Glomerular visceral epithelial cell (primary cell): Measurements from ENCODE around the gene ARMC2.
"Not testable (repeated sequence)": the region's sequence is repeated elsewhere in the genome, so short reads cannot be mapped to it uniquely, and the experiment has no call there.

Experiments
- DNase-seq: peaks from one replicate; pipeline ENCODE4 v3.0.0-alpha.2; 2016; ENCODE audit errors: extremely low spot score

ARMC2 gene

DNA sequence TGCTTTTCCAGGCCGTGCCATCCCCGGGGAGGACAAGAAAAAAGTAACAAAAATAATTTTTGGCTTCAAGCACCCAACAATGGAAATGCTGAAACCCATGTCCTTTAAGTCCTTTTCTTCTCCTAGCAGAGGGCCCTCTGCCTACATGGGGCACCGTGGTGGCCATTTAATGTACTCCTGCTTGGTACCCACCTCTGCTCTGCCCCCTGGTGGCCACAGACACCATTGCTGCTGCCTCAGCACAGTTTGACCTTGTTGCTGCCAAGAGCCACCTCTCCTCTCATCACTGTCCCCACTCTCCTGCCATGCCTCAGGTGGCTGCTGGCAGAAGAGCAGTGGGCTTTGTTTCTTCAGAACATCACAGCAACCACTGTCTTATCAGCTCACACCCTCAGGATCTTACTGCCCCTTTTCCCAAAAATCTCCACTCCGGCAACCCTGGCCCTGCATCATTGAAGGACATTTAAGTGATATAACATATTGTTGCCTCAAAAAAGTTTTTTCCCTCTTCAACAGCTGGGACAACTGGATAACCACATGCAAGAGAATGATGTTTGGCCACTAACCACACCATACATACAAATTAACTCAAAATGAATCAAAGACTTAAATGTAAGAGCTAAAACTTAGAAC, 12.9 kb upstream of the ARMC2 start:
- DNase-seq = peak; percentile 83

GRCh38 chr6:108836061-108836460, 12.2 kb upstream of the ARMC2 start:
- peak; percentile 17 for DNase-seq

DNA sequence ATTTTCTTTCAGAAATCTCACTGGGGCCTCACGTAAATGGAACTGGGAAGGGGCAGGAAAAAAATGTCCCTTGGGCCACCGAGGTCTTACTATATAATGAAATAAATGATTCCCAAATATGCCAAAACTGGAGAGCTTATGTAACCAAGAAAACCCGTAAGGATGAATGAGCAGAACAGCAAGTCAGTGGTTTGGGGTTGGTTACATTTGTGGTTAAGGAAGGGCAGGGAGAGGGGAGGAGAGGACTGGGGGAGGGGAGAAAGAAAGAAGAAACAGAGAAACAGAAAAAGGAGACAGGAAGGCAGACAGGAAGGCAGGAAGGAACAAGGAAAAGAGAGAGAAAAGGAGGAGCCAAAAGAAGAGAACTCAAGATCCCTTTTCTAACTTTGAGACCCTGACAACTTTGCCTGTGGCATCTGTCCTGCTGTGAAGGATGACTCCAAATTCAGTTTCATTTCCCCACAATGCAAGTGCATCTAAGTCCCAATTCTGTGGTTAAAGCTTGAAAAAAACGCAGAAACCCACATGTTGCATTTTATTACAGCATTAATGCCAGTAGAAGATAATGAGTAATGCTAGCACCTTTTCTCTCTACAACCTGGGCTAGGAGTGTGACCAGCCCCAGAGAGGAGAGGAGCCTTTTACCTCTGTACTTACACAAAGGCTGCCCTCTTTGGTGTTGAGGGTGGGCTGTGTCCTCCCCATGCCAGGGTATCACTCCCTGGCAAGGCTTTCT, 10.8 kb upstream of the ARMC2 start:
- peak; percentile 24 for DNase-seq

- peak; percentile 31 for DNase-seq
These were observed 10.0 kb upstream of the ARMC2 start for GRCh38 chr6:108838101-108838717.

GRCh38 chr6:108839083-108839642, 9.1 kb upstream of the ARMC2 start:
- DNase-seq = no peak

GRCh38 chr6:108840919-108841318, 7.3 kb upstream of the ARMC2 start:
- no peak for DNase-seq

GRCh38 chr6:108841377-108841855, 6.8 kb upstream of the ARMC2 start:
- no peak for DNase-seq

DNA sequence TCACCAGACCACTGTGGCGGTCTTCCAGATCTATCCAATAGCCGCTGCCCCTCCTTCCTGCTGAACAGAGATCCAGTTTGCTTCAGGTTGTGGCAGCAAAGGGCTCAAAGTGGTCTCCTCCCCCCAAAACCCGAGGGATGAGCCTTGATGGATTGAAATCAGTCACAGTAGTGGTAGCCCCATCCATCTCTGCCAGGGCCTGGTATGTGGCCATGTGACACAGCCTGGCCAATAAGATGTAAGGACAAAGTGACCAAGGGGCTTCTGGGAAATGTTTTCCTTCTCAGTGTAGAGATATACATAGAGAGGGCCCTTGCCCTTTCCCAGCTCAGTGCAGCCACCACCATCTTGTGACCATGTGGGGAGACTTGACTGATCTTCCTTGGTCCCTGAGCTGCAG, 4.1 kb upstream of the ARMC2 start:
- no peak for DNase-seq

GRCh38 chr6:108845145-108845544, 3.1 kb upstream of the ARMC2 start:
- no peak for DNase-seq

- no peak for DNase-seq
These were observed 2.1 kb upstream of the ARMC2 start for GRCh38 chr6:108846101-108846500.

DNA sequence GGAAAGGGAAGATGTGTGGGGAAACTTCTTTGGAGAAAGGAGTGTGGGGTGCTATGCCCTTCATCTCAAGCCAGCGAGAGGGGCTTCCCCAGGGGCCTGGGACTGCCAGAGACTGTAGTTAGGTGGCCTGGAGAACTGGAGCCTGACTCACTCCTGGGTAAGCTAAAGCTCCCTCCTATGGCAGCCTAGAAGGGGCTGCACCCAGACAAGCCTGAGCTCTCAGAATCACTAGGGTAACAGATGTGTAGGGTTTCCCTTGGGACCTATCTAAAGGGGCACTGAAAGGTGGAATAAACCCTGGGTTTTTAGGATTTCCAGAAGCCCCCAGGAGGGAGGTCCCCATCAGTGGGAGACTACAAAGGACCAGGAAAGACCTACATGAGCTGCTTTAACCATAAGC, 1.6 kb upstream of the ARMC2 start:
- no peak for DNase-seq

- no peak for DNase-seq
These were observed 495 bp upstream of the ARMC2 start for GRCh38 chr6:108847738-108848115.

GRCh38 chr6:108850669-108851465, 2.6 kb downstream of the ARMC2 start:
- DNase-seq = no peak

DNA sequence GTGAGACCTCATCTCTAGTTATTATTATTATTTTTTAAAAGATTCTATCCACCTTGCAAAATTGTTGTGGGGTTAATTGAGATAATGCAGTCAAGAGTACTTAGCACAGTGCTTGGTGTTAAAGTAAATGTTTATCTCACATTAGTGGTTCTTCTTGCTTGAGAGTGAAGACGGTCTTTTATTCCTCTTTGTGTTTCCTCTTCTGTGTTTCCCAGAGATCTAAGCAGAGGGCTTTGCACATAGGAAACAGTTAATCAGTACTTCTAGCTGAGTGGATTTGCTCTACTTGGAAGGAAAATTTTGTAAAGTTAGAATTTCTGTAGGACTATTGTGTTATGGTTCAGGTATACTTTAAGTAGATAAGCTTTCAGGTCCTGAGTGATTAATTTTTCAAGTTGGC, 3.5 kb downstream of the ARMC2 start:
- no peak for DNase-seq

GRCh38 chr6:108853077-108853476, 4.9 kb downstream of the ARMC2 start:
- DNase-seq = no peak

- DNase-seq = no peak
These were observed 14.4 kb downstream of the ARMC2 start for GRCh38 chr6:108862479-108863191.

GRCh38 chr6:108865751-108866286, 17.6 kb downstream of the ARMC2 start:
- DNase-seq = not testable (repeated sequence)

DNA sequence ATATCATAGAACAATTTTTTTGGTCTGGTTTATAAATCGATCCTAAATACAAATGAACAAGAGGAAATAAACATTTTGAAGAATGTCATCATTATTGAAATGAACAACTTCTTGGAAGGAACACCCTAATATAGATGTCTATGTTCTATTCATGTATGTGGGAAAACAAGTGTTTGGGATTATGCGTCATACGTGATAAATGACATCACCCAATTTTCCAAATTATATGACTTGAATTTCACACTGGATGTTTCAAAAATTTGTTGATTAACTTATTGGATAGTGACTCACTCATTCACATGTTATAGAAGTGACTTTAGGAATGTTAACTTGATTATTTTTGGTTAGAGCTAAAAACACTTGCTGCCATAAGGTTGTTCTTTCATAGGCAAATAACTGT, 18.6 kb downstream of the ARMC2 start:
- DNase-seq = no peak

GRCh38 chr6:108868647-108869046, 20.4 kb downstream of the ARMC2 start:
- DNase-seq = no peak

- DNase-seq = no peak
These were observed 21.7 kb downstream of the ARMC2 start for GRCh38 chr6:108869876-108870275.

GRCh38 chr6:108870357-108870756, 22.1 kb downstream of the ARMC2 start:
- DNase-seq = no peak
